Lower leg skin (tissue), 4 donors: ENCODE measurements around the gene STARD3. TPM values are rescaled to one million over a fixed set of nuclear protein-coding genes. Genes with fewer than 3 reads are reported as not detected.

Source experiments
- DNase-seq, 2 donors: peaks; one replicate each; pipeline ENCODE4 v3.0.0-alpha.2; 2019; ENCODE audit warnings: low spot score in 2 of 2
- H3K4me3 ChIP-seq: fragments of 200-600 bp; sonication (generic); 2 replicates; pipeline ENCODE4 v1.5.1; 2017; ENCODE audit warnings: mild to moderate bottlenecking, low read depth; ENCODE audit not compliant: poor library complexity, severe bottlenecking
- CTCF ChIP-seq, 3 donors: fragments of 450-650 bp; IDR thresholded peaks; one replicate each; pipeline ENCODE4 v1.5.1; 2016; ENCODE audit warnings: antibody characterized with exemption in 3 of 3, mild to moderate bottlenecking in 3 of 3, moderate library complexity in 2 of 3
- POLR2A ChIP-seq, 2 donors: fragments of 450-650 bp; IDR thresholded peaks; one replicate each; pipeline ENCODE4 v1.6.1; 2016 to 2017; ENCODE audit warnings: antibody characterized with exemption in 2 of 2, mild to moderate bottlenecking in 1 of 2, moderate library complexity in 1 of 2
- WGBS, 2 donors: methylation state at CpG; one replicate each; pipeline ENCODE4 v1.1.5; 2018; 5-methylcytosine and 5-hydroxymethylcytosine counted together
- intact Hi-C: fragments of 100-400 bp; cut with DNase I; formaldehyde crosslinking; loops from one replicate; pipeline ENCODE4 v1.15.0; 2023; ENCODE audit warnings: low total_unique reads
- total RNA-seq, 4 donors: library from RNA; depleted of rRNA; stranded (reverse); fragments of >200 nt; gene quantifications; one replicate each; pipeline ENCODE4 v1.1.0, GENCODE V29; 2016

STARD3 gene
- total RNA-seq, 4 donors from 2014 or later: 47.7 to 99.7 (median 65.7) TPM

GRCh38 chr17:39658346-39658745, 21.4 kb downstream of the STARD3 start:
- no peak for DNase-seq
- WGBS, 2 donors: 89 to 95% methylated on average over 10 to 11 of the region's 11 CpGs
- no peak overlapping the region for H3K4me3 ChIP-seq
- TF ChIP-seq CTCF (IDR thresholded peaks at IDR 0.05) (no peak), POLR2A (IDR thresholded peaks at IDR 0.05) (no peak)
- intact Hi-C loops: no loop called here

GRCh38 chr17:39658760-39659159, 21.8 kb downstream of the STARD3 start:
- intact Hi-C loops: no loop called here
- TF ChIP-seq POLR2A (IDR thresholded peaks at IDR 0.05): no peak
- no peak for TF ChIP-seq CTCF (IDR thresholded peaks at IDR 0.05)
- no peak overlapping the region for H3K4me3 ChIP-seq
- no peak for DNase-seq
- 91 to 94% methylated on average over 3 of the region's 3 CpGs for WGBS, 2 donors

GRCh38 chr17:39659279-39660010, 22.5 kb downstream of the STARD3 start:
- intact Hi-C loops: no loop called here
- no peak for DNase-seq
- WGBS, 2 donors: 62 to 68% methylated on average over 15 of the region's 15 CpGs
- no peak for TF ChIP-seq CTCF (IDR thresholded peaks at IDR 0.05)
- no peak for TF ChIP-seq POLR2A (IDR thresholded peaks at IDR 0.05)
- H3K4me3 ChIP-seq: no peak overlapping the region

GRCh38 chr17:39660011-39660360, 23.0 kb downstream of the STARD3 start:
- DNase-seq: no peak
- intact Hi-C loops: no loop called here
- H3K4me3 ChIP-seq: no peak overlapping the region
- 78 to 89% methylated on average over 4 to 5 of the region's 5 CpGs for WGBS, 2 donors
- TF ChIP-seq POLR2A (IDR thresholded peaks at IDR 0.05): no peak
- no peak for TF ChIP-seq CTCF (IDR thresholded peaks at IDR 0.05)

GRCh38 chr17:39660397-39661385, 23.7 kb downstream of the STARD3 start:
- no peak for DNase-seq
- no peak overlapping the region for H3K4me3 ChIP-seq
- TF ChIP-seq CTCF (IDR thresholded peaks at IDR 0.05): no peak
- no peak for TF ChIP-seq POLR2A (IDR thresholded peaks at IDR 0.05)
- intact Hi-C loops: no loop called here
- WGBS, 2 donors: 86 to 91% methylated on average over 29 to 30 of the region's 35 CpGs
